HG03565 (cell line): ENCODE measurements around the gene CEP170B.
"Not testable (repeated sequence)": the region's sequence is repeated elsewhere in the genome, so short reads cannot be mapped to it uniquely, and the experiment has no call there.

ENCODE experiments used
- ATAC-seq: cut with Tn5 transposase; IDR thresholded peaks from one replicate; pipeline ENCODE4 v1.9.1; 2021; ENCODE audit warnings: mild to moderate bottlenecking, moderate library complexity; ENCODE audit not compliant: unreplicated experiment

CEP170B gene

DNA sequence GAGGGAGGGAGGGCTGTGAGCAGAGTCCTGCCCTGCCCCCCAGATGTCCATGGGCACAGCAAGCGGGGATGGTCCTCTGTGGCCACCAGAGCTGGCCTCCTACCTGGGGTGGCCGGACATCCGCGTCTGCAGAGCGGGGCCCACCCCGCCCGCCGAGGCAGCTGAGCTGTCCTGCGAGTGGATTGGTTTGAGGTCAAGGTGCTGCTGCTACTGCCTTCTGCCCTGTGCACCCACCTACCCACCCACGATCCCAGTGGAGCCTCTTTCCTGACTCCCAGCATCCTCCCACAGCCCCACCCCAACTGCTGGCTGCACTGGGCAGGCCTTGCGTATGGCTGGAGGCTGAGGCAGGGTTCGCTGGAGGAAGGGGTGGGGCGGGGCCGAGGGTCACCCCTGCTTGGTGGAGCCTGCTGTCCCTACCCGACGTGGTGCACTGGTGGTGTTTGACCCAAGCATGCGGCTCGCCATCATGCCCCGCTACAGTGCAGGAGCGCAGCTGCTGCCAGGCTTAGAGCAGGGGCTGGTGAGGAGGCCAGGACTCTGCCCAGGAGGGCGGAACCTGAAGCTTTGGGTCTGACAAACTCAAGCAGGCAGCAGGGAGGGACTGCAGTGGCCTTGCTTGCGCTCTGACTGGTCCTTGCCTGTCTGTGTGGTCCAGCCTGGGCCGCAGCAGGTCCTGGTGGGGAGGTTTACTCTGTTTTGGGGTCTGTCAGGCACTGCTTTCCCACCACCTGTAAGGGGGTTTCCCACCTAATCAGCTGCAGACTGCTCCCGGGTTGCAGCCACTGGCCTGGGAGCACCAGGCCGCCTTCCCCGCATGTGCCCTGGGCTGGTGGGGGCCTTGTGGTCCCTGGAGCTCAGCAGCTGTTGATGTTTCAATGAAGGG is 23.7 kb downstream of the CEP170B start:
- ATAC-seq: no peak

DNA sequence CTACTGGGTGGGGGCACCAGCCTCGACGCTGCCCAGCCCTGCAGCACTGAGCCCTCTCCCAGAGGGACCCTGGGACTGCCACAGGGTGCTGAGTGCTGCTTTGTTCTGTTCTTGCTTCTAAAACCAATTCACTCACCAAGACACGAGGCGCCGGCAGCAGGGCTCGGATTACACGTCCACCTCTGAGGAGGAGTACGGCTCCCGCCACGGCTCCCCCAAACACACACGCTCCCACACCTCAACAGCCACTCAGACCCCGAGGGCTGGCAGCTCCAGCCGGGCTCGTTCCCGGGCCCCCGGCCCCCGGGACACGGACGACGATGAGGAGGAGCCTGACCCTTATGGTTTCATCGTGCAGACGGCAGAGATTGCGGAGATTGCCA is 24.3 kb downstream of the CEP170B start:
- no peak for ATAC-seq

DNA sequence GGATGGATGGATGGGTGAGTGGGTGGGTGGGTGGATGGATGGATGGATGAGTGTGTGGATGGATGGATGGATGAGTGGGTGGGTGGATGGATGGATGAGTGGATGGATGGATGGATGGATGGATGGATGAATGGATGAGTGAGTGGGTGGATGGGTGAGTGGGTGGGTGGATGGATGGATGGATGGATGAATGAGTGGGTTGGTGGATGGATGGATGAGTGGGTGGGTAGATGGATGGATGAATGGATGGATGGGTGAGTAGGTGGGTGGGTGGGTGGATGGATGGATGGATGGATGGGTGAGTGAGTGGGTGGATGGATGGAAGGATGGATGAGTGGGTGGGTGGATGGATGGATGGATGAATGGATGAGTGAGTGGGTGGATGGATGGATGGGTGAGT is 25.2 kb downstream of the CEP170B start:
- ATAC-seq: not testable (repeated sequence)

DNA sequence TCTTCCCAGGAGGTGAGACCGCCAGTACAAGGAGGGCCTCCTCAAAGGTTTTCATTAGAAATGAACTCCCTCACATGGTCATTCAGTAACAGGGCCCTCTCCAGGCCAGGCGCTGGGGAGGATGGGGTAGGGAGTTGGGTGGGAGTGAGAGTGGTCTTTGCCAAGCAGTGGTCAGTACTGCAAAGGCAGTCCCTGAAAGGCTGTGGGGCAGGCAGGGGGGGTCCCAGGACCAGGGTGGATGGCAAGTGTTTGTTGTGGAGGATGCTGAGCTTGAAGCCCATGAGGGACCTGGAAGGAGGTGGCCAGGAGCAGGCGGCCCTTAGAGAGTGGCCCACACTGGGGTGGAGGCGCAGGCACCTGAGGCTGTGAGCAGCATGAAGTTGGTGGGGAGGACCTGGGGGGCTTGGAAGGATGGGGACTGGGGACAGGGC is 26.1 kb downstream of the CEP170B start:
- ATAC-seq: no peak

DNA sequence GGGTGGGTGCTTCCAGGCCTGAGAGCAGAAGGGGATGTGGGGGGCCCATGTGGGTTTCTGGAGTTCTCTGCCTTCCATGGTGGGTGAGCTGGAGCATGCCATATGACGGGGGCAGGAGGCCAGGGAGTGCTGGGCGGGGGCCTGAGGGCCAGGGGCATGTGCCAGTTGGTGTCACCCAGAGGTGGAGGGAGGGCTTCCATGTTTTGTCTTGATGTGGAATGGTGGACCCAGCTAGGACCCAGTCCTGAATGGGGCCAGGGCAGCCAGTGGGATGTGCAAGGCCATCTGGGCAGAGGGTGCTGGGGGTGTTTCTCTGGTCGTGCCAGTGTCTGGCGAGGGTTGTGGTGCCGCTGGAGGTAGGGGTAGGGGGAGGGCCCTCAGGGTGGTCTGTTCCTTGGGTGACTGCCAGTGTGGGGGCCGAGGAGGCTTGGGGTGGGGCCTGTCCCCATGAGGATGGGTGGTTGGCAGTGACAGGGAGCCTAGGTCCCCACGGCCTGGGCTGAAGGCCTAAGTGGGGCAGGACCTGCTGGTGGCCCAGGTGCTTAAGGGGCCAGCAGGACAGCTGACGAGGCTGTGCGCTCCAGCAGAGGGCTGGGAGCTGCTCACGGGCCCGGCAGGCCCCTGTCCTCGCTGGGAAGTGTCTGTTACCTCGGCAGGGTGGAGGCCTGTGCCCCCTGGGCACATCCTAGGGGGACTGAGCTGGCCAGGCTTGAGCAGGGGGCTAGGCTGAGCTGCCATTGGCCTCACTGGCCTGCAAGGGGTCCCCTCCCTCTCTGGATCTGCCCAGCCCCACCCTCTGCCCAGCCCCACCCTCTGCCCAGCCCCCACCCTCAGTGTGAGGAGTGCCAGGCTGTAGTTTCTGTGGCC is 26.8 kb downstream of the CEP170B start:
- no peak for ATAC-seq

DNA sequence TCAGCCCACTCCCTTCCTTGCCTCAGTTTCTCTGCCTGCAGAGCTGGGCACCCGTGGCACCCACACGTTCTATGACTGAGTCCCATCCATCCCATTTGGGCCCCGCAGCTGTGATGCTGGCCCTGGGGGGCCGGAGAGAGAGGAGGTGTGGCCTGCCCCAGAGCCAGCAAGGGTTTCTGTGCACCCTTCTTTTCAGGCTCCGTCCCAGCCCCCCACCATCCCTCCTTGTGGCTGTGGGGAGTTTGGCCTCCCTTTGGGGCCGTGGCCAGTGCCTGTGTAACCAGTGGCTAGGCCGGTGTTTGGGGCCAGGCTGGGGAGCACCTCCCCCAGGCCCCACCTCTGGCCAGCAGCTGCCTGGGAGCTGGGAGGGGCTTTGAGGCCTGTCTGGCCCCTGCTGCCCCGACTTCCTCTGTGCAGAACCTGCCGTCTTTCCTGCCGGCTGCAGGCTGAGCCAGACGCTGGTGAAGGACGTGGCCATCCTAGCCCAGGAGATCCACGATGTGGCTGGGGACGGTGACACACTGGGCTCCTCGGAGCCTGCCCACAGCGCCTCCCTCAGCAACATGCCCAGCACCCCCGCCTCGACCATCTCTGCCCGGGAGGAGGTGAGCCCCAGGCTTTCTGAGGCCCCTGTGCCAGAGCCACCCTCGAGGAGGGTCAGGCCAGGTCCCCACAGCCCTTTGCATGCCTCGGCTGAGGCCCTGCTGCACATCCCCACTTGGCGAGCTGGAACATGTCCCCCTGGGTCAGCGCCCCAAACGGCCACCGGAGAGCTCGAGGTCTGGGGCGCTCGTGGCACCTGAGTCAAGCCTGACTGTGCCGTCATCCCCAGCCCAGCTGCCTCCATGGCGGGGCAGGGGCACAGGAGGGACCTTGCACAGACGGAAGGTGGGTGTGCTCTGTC is 27.7 kb downstream of the CEP170B start:
- ATAC-seq: no peak

DNA sequence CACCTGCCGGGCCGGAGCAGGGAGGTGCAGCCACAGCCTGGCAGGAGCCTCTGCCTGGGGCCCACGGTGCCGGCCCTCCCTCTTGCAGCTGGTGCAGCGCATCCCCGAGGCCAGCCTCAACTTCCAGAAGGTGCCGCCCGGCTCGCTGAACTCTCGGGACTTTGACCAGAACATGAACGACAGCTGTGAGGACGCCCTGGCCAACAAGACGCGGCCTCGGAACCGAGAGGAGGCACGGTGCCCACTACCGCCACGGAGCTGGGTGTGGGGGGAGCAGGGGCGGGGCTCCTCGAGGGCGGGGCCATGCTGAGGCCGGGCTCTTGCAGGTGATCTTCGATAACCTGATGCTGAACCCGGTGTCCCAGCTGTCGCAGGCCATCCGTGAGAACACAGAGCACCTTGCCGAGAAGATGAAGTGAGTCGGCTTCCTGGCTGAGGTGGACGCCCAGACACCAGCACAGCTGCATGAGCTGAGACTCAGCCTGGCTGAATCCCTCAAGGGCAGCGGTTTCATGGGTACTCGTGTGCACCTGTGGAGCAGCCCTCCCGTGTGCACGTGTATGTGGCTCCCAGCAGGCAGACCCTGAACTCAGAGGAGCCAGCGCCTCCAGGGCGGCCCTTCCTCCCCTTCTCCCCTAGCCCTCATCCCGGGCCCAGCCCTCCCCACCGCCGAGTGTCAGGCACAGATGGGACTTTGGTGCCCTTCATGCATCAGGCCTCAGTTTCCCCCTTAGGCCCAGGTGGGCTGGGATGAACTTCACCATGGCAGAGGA is 28.6 kb downstream of the CEP170B start:
- no peak for ATAC-seq

DNA sequence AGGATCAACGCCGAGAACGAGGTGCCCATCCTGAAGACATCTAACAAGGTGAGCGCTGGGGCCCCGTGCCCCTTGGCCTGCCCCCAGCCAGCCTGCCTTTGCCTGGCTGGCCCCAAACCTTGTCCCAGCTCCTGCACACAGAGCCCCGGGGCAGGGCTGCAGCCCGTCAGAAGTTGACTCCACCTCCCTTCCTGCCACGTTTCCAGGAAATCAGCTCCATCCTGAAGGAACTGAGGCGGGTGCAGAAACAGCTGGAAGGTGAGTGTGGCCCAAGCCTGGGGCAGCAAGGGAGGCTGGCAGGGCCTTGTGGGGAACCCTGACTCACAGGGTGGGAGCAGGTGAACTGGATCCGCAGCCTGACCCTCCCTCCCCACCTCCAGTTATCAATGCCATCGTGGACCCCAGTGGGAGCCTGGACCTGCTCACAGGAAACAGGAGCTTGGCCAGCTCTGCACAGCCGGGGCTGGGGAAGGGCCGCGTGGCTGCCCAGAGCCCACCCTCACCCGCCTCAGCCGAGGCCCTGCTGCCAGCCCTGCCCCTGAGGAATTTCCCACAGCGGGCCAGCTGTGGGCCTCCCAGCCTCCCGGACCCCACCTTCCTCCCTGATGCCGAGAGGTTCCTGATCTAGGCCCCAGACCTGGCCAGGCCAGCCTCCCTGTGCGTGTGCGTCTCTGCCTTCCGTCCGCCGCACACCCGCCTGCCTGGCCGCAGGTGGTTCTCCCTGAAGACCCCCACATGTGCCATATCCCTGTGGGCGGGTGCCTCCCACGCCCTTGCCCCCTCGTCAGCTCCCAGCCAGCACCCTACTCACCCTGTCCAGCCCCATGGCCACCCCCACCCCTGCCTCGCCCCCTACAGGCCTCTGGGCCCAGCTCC is 29.5 kb downstream of the CEP170B start:
- ATAC-seq: no peak

DNA sequence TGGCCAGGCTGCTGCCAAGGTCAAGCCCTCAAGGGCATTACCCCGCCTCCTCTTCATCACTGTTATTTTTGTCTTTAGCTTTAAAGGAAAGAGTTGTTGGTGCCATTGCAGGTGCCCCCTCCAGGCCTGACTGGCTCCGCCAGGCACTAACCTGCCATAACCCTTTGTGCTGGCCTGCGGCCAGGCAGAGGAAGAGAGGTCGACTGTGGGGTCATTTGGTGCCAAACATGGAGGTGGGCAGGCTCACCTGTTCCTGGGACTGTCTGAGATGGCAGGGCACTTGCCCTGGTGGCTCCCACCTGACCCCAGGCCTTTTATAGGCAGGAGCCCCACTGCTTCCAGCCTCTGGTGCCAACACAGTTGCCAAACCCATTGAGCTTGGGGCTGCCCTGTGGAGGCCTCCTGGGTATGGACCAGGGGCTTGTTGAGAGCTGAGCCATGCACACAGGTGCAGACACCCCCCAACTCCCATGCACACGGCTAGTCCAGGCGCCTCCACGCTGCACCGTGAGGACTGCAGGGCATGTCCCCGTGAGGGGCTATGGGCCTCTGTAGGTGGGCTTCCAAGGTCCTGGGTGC is 30.2 kb downstream of the CEP170B start:
- ATAC-seq: no peak

DNA sequence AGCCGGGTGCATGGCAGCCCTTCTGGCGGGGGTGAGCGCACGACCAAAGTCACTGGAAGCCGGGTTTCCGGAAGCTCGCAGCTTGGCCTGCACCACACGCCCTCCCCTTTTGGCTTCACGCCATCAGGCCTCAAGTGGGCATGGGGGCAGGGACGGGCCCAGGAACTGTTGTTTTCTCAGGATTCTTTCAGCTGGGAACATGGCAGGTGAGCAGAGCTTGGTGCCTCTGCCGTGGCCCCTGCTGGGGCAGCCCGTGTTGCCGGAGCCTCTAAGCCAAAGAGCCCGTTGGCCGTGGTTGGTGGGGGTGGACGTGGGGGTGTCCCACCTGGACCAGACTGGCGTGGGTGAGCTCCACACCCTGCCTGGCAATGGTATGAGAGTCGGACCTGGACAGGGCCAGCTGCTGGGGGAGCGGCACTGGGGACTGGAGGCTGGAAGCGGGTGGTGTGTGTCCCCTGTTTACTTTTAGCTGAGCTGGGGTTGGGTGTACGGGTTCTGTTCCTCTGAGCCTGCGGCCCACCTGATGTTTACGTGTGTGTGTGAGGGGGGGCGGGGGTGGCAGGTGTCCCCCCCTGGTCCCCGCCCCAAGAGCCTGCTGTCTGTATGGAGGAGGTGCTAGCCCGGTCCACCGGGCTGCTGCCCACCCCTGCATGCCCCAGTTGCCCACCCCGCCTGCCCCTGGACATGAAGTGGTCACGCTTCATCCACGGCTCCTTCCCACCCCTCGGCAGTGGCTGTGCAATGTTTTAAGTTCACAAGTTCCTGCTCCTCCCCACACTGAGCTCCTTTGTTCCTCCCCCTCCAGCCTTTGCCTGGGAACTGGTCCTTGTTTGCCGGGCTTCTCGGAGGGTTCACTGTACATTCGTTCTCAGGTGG is 31.0 kb downstream of the CEP170B start:
- ATAC-seq: no peak

DNA sequence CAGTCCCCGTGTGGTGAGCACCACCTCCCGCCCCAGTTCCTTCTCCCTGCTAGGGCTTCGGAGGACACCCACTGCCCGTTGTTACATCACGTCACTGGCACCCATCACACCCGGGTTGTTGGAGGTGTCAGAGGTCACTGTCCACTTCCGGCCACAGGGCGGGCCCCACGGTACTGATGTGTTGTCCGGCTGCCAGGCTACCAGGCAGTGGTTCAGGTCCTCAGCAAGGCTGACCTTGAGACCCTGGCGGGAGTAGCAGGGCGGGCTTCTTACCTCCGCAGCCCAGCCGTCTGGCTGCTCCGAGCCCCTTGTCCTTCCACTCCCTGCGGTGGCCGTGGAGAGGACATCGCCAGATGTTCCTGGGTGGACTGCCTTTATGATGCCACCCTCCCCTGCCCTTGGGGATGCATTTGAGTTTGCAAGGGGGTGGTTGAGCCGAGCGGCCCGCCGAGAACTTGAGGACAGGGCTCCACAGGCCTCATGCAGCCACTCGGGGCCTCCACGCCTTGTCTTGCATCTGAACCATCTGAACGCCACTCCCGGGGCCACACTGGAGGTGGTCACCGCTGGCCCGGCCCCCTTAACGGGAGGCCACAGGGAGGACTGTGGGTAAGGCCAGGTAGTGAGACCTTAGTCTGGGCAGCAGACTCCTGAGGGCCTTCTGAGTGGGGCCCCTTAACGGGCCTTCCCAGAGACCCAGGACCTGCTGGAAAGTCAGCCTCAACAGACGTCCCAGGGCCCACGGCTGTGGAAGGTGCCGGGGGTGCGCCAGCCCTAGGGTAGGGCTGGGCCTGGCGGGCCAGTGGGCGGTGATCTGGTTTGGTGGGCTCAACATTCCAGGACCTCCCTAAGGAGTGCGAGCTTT is 32.5 kb downstream of the CEP170B start:
- ATAC-seq: no peak

DNA sequence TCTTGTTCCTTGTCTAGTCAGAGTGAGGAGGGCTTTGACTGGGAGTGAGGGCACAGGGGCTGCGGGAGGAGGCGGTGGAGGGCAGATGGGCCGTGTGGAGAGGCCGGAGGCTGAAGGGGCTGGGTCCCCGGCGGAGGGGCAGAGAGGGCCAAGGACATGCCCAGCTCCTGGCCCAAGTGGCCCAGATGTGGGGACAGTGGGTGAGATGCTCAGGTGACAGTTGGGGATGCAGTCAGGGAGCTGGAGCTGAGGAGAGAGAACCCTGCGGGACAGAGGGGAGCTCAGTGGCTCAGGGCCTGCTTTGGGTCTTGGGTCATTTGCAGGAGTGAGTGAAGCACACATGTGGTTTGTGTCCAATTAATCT is 33.1 kb downstream of the CEP170B start:
- ATAC-seq: no peak

DNA sequence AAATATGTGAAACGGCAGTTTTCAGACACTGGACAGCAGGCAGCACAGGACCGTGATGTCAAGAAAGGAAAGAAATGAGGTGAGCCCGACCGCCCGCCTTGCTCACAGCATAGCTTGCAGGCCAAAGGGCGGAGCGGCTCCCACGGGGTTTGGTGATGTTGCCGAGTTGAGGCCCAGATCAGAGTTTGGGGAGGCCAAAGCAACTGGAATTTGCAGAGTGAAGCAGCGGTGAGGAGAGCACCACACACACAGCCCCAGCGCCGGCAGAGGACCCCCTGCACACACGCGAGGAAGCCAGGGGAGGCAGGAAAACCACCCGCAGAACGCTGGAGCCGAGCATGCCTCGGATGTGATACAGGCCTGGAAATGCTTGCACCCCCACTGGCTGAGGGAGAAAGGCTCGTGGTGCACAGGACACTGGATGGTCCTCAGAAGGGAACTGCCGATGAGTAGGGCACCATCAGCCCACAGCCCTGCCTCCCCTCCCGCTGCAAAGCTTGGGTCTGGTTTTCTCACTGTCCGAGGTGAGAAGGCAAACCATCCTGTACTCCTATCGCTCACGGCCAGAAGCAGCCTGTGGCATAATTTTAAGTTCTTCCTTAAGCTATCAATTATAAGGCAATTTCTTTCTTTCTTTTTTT is 33.9 kb downstream of the CEP170B start:
- ATAC-seq: no peak

DNA sequence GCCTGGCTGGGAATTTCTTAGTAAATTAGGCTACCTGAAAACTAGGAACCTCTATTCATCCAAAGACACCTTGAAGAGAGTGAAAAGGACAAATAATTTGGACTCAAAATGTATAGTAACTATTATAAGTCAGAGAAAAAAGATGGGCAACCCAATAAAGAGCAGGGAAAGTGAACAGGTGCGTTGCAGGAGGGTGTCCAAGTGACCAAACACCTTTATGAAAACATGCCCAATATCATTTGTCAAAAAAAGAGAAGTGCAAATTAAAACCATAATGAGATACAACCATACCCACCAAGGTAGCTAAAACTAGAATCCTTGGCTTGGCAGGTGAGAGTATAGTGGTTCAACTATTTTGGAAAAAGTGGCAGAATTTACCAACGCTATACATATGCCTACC is 34.7 kb downstream of the CEP170B start:
- no peak for ATAC-seq

DNA sequence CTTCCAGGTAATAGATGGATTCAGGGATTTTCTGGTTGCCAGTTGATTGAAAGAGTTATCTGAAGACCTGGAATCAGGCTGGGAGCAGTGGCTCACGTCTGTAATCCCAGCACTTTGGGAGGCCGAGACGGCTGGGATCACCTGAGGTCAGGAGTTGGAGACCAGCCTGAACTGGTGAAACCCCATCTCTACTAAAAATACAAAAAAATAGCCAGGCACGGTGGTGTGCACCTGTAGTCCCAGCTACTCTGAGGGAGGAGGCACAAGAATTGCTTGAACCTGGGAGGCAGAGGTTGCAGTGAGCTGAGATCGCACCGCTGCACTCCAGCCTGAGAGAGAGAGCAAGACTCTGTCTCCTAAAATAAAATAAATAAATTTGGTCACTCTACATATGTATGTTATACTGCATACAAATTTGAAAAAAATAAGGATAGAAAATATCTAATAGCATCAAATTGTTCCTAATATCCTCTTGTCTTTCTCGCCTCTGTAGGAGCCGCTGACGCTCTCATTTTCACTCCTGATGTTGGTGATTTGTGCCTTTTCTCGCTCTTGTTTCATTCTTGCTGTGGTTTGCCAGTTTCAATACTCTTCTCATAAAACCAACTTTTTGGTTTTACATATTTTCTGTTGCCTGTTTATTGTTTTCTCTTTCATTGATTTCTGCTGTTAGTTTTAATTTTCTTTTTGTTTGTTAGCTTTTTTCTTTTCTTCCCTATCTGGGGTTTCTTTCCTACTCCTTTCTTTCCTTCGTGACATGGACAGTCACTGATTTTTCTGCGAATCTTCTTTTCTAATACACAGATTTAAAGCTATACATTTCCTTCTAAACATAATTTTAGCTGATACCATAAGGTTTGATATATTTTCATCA is 35.8 kb downstream of the CEP170B start:
- no peak for ATAC-seq

DNA sequence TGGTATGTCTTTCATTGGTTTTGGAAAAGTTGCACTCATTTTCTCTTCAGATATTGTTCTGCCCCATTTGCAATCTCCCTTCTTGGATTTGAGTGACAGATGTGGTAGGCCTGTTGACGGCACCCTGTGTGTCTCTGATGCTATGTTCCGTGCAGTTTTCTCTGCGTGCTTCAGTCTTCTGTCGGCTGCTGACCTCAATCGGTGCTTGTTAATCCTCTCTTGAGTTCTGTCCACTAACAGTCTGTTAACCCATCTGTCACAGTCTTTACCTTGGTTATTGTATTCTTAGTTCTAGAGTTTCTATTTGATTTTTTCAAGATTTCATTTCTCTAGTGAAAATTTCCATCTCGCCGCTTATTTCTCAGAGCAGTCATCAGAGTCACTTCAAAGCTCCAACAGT is 38.9 kb downstream of the CEP170B start:
- no peak for ATAC-seq
